ENCODE results near the gene PSD4.

The PSD4 gene

GRCh38 chr2:113226462-113226861, 52.7 kb downstream of the PSD4 start:
- no peak for DNase-seq

- no peak for DNase-seq
Measured at GRCh38 chr2:113227290-113227689, 53.5 kb downstream of the PSD4 start.

GRCh38 chr2:113227698-113228097, 53.9 kb downstream of the PSD4 start:
- DNase-seq: no peak

- DNase-seq: no peak
Measured at GRCh38 chr2:113228351-113228750, 54.6 kb downstream of the PSD4 start.

GRCh38 chr2:113228991-113229716, 55.4 kb downstream of the PSD4 start:
- no peak for DNase-seq

- DNase-seq: no peak
Measured at GRCh38 chr2:113229795-113230194, 56.0 kb downstream of the PSD4 start.

GRCh38 chr2:113230531-113230930, 56.8 kb downstream of the PSD4 start:
- no peak for DNase-seq

- DNase-seq: no peak
Measured at GRCh38 chr2:113231064-113231463, 57.3 kb downstream of the PSD4 start.

- DNase-seq: no peak
Measured at GRCh38 chr2:113232123-113232522, 58.4 kb downstream of the PSD4 start.

GRCh38 chr2:113232740-113233139, 59.0 kb downstream of the PSD4 start:
- DNase-seq: no peak

GRCh38 chr2:113233593-113234550, 60.1 kb downstream of the PSD4 start:
- DNase-seq: no peak

- no peak for DNase-seq
Measured at GRCh38 chr2:113234721-113235346, 61.1 kb downstream of the PSD4 start.

GRCh38 chr2:113235347-113236226, 61.8 kb downstream of the PSD4 start:
- DNase-seq: peak; percentile 36

- no peak for DNase-seq
Measured at GRCh38 chr2:113236367-113237159, 62.8 kb downstream of the PSD4 start.

GRCh38 chr2:113237604-113238160, 63.9 kb downstream of the PSD4 start:
- no peak for DNase-seq

GRCh38 chr2:113238871-113239839, 65.4 kb downstream of the PSD4 start:
- DNase-seq: no peak

GRCh38 chr2:113240150-113240914, 66.6 kb downstream of the PSD4 start:
- peak; percentile 29 for DNase-seq

GRCh38 chr2:113240915-113241911, 67.4 kb downstream of the PSD4 start:
- no peak for DNase-seq
